Stimulated activated CD4-positive, alpha-beta T cell treated with anti-CD3 and anti-CD28 coated beads, Interleukin-15, amount 100 ng/mL, for 24 hours (primary cell): ENCODE data around the gene TAX1BP3.

Source experiments
- DNase-seq: peaks from one replicate; pipeline ENCODE4 v3.0.0-alpha.2; 2020

TAX1BP3 gene

GRCh38 chr17:3657874-3658783 lies 10.2 kb downstream of the TAX1BP3 start:
- DNase-seq = no peak

- no peak for DNase-seq
Observed at GRCh38 chr17:3657588-3657869, 10.8 kb downstream of the TAX1BP3 start.

- DNase-seq = no peak
Observed at GRCh38 chr17:3656755-3657587, 11.4 kb downstream of the TAX1BP3 start.

- no peak for DNase-seq
Observed at GRCh38 chr17:3656353-3656752, 12.0 kb downstream of the TAX1BP3 start.

GRCh38 chr17:3655766-3656165 lies 12.6 kb downstream of the TAX1BP3 start:
- no peak for DNase-seq

GRCh38 chr17:3647769-3648555 lies 20.4 kb downstream of the TAX1BP3 start:
- peak; percentile 66 for DNase-seq

GRCh38 chr17:3647251-3647650 lies 21.1 kb downstream of the TAX1BP3 start:
- no peak for DNase-seq

GRCh38 chr17:3645310-3645709 lies 23.1 kb downstream of the TAX1BP3 start:
- no peak for DNase-seq

GRCh38 chr17:3643889-3644349 lies 24.5 kb downstream of the TAX1BP3 start:
- DNase-seq = peak; percentile 47

- no peak for DNase-seq
Observed at GRCh38 chr17:3641717-3642486, 26.5 kb downstream of the TAX1BP3 start.

- DNase-seq = no peak
Observed at GRCh38 chr17:3641014-3641413, 27.4 kb downstream of the TAX1BP3 start.

- peak; percentile 66 for DNase-seq
Observed at GRCh38 chr17:3639981-3640596, 28.3 kb downstream of the TAX1BP3 start.

- DNase-seq = no peak
Observed at GRCh38 chr17:3636908-3637373, 31.4 kb downstream of the TAX1BP3 start.

GRCh38 chr17:3636154-3636907 lies 32.0 kb downstream of the TAX1BP3 start, which contains the start of the genes CTNS and SHPK:
TSS of gene CTNS (plus strand) at chr17:3636760. CDS start at chr17:3640207, 3,447 bp downstream.
TSS of gene SHPK (minus strand) at chr17:3636250. CDS start at chr17:3636219, 31 bp downstream.
- peak; percentile 97 for DNase-seq

GRCh38 chr17:3635474-3636153 lies 32.8 kb downstream of the TAX1BP3 start:
- peak; percentile 13 for DNase-seq

GRCh38 chr17:3632287-3632686 lies 36.1 kb downstream of the TAX1BP3 start:
- no peak for DNase-seq

GRCh38 chr17:3630781-3631180 lies 37.6 kb downstream of the TAX1BP3 start:
- DNase-seq = no peak

GRCh38 chr17:3627769-3628167 lies 40.6 kb downstream of the TAX1BP3 start:
- no peak for DNase-seq

GRCh38 chr17:3626831-3627768 lies 41.3 kb downstream of the TAX1BP3 start:
- no peak for DNase-seq
